Thyroid gland (tissue), 4 donors: ENCODE data around the gene NDUFC1.

ENCODE experiments used
- POLR2A ChIP-seq, 2 donors: fragments of 450-650 bp; IDR thresholded peaks; one replicate each; pipeline ENCODE4 v1.6.1; 2017; ENCODE audit warnings: antibody characterized with exemption in 2 of 2, mild to moderate bottlenecking in 2 of 2, moderate library complexity in 1 of 2
- TF ChIP-seq, protein P1 (sequence below), 6 experiments: fragments of 200-600 bp in 3 of 6; fragments of 450-650 bp in 3 of 6; sonication (generic) in 3 of 6; IDR thresholded peaks; one replicate each; pipeline ENCODE4 v1.5.1; 2016 to 2019; ENCODE audit warnings: antibody characterized with exemption in 6 of 6, mild to moderate bottlenecking in 2 of 6, inconsistent platforms in 1 of 6, moderate library complexity in 1 of 6

DNA sequence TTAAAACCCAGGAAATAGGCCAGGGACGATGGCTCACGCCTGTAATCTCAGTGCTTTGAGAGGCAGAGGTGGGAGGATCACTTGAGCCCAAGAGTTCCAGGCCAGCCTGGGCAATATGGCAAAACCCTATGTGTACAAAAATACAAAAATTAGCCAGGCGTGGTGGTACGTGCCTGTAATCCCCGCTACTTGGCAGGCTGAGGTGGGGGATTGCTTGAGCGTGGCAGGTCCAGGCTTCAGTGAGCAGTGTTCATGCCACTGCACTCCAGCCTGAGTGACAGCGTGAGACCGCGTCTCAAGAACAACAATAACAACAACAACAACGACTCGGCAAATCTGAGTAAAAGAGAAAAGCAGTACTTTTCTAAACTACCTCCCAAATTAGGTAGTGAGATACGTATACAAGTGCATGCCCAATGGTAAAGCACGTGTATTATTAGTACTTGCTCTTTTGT lies 13.0 kb upstream of the NDUFC1 start:
- TF ChIP-seq, protein P1, sequence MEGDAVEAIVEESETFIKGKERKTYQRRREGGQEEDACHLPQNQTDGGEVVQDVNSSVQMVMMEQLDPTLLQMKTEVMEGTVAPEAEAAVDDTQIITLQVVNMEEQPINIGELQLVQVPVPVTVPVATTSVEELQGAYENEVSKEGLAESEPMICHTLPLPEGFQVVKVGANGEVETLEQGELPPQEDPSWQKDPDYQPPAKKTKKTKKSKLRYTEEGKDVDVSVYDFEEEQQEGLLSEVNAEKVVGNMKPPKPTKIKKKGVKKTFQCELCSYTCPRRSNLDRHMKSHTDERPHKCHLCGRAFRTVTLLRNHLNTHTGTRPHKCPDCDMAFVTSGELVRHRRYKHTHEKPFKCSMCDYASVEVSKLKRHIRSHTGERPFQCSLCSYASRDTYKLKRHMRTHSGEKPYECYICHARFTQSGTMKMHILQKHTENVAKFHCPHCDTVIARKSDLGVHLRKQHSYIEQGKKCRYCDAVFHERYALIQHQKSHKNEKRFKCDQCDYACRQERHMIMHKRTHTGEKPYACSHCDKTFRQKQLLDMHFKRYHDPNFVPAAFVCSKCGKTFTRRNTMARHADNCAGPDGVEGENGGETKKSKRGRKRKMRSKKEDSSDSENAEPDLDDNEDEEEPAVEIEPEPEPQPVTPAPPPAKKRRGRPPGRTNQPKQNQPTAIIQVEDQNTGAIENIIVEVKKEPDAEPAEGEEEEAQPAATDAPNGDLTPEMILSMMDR (IDR thresholded peaks at IDR 0.05), result no peak
- TF ChIP-seq POLR2A (IDR thresholded peaks at IDR 0.05), result no peak
